ENCODE measurements around the gene CCDC177. TPM values are rescaled to one million over a fixed set of nuclear protein-coding genes. Genes with fewer than 3 reads are reported as not detected.
A peak's percentile ranks its signal among the peaks of the same experiment; 100 is the strongest.

The CCDC177 gene
- total RNA-seq, 1 donor from 2014 or later = not detected

- H3K4me1 Mint-ChIP-seq (ENCODE audit: unreplicated experiment) = peaks cover 6% of the 10 kb centered on the region
- no peak for DNase-seq (ENCODE audit: low spot score)
- no peak overlapping the region for H3K27ac Mint-ChIP-seq (ENCODE audit: unreplicated experiment)
- H3K9me3 Mint-ChIP-seq (ENCODE audit: unreplicated experiment) = no peaks in the 10 kb centered on the region
- H3K4me3 Mint-ChIP-seq (ENCODE audit: unreplicated experiment) = peak overlapping the region; percentile 80
- H3K36me3 Mint-ChIP-seq (ENCODE audit: low read depth, unreplicated experiment) = peaks cover 4% of the 10 kb centered on the region
- H3K27me3 Mint-ChIP-seq (ENCODE audit: unreplicated experiment) = peaks cover 10% of the 10 kb centered on the region
- TF ChIP-seq CTCF (IDR thresholded peaks at IDR 0.05; ENCODE audit: unreplicated experiment) = peak; percentile 48
These were observed 254 bp upstream of the CCDC177 start for GRCh38 chr14:69574954-69575295.

- peaks cover 10% of the 10 kb centered on the region for H3K27me3 Mint-ChIP-seq (ENCODE audit: unreplicated experiment)
These were observed 824 bp downstream of the CCDC177 start for GRCh38 chr14:69573831-69574262.

GRCh38 chr14:69573205-69573830 lies 1.4 kb downstream of the CCDC177 start:
- no peak overlapping the region for H3K4me3 Mint-ChIP-seq (ENCODE audit: unreplicated experiment)
- H3K4me1 Mint-ChIP-seq (ENCODE audit: unreplicated experiment) = peaks cover 6% of the 10 kb centered on the region
- no peaks in the 10 kb centered on the region for H3K9me3 Mint-ChIP-seq (ENCODE audit: unreplicated experiment)
- DNase-seq (ENCODE audit: low spot score) = no peak
- H3K27ac Mint-ChIP-seq (ENCODE audit: unreplicated experiment) = no peak overlapping the region
- peaks cover 4% of the 10 kb centered on the region for H3K36me3 Mint-ChIP-seq (ENCODE audit: low read depth, unreplicated experiment)
- H3K27me3 Mint-ChIP-seq (ENCODE audit: unreplicated experiment) = peaks cover 10% of the 10 kb centered on the region
- no peak for TF ChIP-seq CTCF (IDR thresholded peaks at IDR 0.05; ENCODE audit: unreplicated experiment)

More at GRCh38 chr14:69573831-69574262, 824 bp downstream of the CCDC177 start:
- Mint-ChIP-seq H3K4me3 (ENCODE audit: unreplicated experiment) (no peak overlapping the region), H3K36me3 (ENCODE audit: low read depth, unreplicated experiment) (peaks cover 4% of the 10 kb centered on the region), H3K27ac (ENCODE audit: unreplicated experiment) (no peak overlapping the region), H3K9me3 (ENCODE audit: unreplicated experiment) (no peaks in the 10 kb centered on the region), H3K4me1 (ENCODE audit: unreplicated experiment) (peaks cover 6% of the 10 kb centered on the region)
- TF ChIP-seq CTCF (IDR thresholded peaks at IDR 0.05; ENCODE audit: unreplicated experiment) = no peak
- DNase-seq (ENCODE audit: low spot score) = no peak

GRCh38 chr14:69572841-69573135 lies 1.9 kb downstream of the CCDC177 start:
- DNase-seq (ENCODE audit: low spot score) = no peak
- Mint-ChIP-seq H3K9me3 (ENCODE audit: unreplicated experiment) (no peaks in the 10 kb centered on the region), H3K4me1 (ENCODE audit: unreplicated experiment) (peaks cover 6% of the 10 kb centered on the region), H3K36me3 (ENCODE audit: low read depth, unreplicated experiment) (peaks cover 4% of the 10 kb centered on the region), H3K27me3 (ENCODE audit: unreplicated experiment) (peaks cover 10% of the 10 kb centered on the region), H3K27ac (ENCODE audit: unreplicated experiment) (no peak overlapping the region), H3K4me3 (ENCODE audit: unreplicated experiment) (no peak overlapping the region)
- TF ChIP-seq CTCF (IDR thresholded peaks at IDR 0.05; ENCODE audit: unreplicated experiment) = no peak

- H3K4me3 Mint-ChIP-seq (ENCODE audit: unreplicated experiment) = no peak overlapping the region
- H3K27me3 Mint-ChIP-seq (ENCODE audit: unreplicated experiment) = peaks cover 10% of the 10 kb centered on the region
- TF ChIP-seq CTCF (IDR thresholded peaks at IDR 0.05; ENCODE audit: unreplicated experiment) = no peak
- peak; percentile 55 for DNase-seq (ENCODE audit: low spot score)
- H3K9me3 Mint-ChIP-seq (ENCODE audit: unreplicated experiment) = no peaks in the 10 kb centered on the region
- peaks cover 4% of the 10 kb centered on the region for H3K36me3 Mint-ChIP-seq (ENCODE audit: low read depth, unreplicated experiment)
- H3K27ac Mint-ChIP-seq (ENCODE audit: unreplicated experiment) = no peak overlapping the region
- peaks cover 6% of the 10 kb centered on the region for H3K4me1 Mint-ChIP-seq (ENCODE audit: unreplicated experiment)
These were observed 2.4 kb downstream of the CCDC177 start for GRCh38 chr14:69572030-69572840.

Data from endothelial cell (in vitro differentiated cells).